Measurements from ENCODE around the gene ADAMTSL3. TPM values are rescaled to one million over a fixed set of nuclear protein-coding genes. Genes with fewer than 3 reads are reported as not detected.
"Not testable (repeated sequence)": the region's sequence is repeated elsewhere in the genome, so short reads cannot be mapped to it uniquely, and the experiment has no call there.

ADAMTSL3 gene
- total RNA-seq, 4 donors from 2014 or later: 16.6 to 30.0 (median 21.8) TPM

GRCh38 chr15:84079885-84080777 is 426.2 kb downstream of the ADAMTSL3 start:
- peaks cover 0 to 4% (median 0%) of the 10 kb centered on the region in 4 donors for H3K9me3 ChIP-seq
- peaks cover 0 to 23% (median 0%) of the 10 kb centered on the region in 4 donors for H3K27me3 ChIP-seq
- peak overlapping the region in 2 of 4 donors; percentile 41 to 51 for H3K27ac ChIP-seq (replicated peaks in 1 of 4)
- no peak for TF ChIP-seq POLR2A (IDR thresholded peaks at IDR 0.05; ENCODE audit: low read depth)
- no peak for TF ChIP-seq CTCF (IDR thresholded peaks at IDR 0.05)
- TF ChIP-seq POLR2AphosphoS5 (IDR thresholded peaks at IDR 0.05): no peak
- no peak for TF ChIP-seq EP300 (IDR thresholded peaks at IDR 0.05)
- DNase-seq (ENCODE audit: extremely low spot score): no peak
- WGBS: 3% methylated on average over 28 of the region's 65 CpGs
- H3K4me3 ChIP-seq: peak overlapping the region; percentile 48 to 60 (median 58)
- H3K4me1 ChIP-seq: peaks cover 8 to 24% (median 16%) of the 10 kb centered on the region in 4 donors
- intact Hi-C loops (cut with DNase I): no loop called here
- H3K36me3 ChIP-seq: no peaks in the 10 kb centered on the region

GRCh38 chr15:84080778-84081084 is 426.8 kb downstream of the ADAMTSL3 start:
- H3K36me3 ChIP-seq; intact Hi-C loops (cut with DNase I); DNase-seq (ENCODE audit: extremely low spot score); H3K9me3 ChIP-seq: not testable (repeated sequence)
- Histone ChIP-seq H3K4me3 (peak overlapping the region; percentile 48 to 60 (median 58)), H3K27ac (replicated peaks in 1 of 4) (peak overlapping the region in 1 of 4 donors; percentile 51), H3K4me1 (peaks cover 8 to 24% (median 16%) of the 10 kb centered on the region in 4 donors), H3K27me3 (peaks cover 0 to 23% (median 0%) of the 10 kb centered on the region in 4 donors)
- WGBS: 21% methylated on average over 8 of the region's 9 CpGs

GRCh38 chr15:84081391-84082168 is 427.7 kb downstream of the ADAMTSL3 start:
- intact Hi-C loops (cut with DNase I): no loop called here
- Histone ChIP-seq H3K9me3 (peaks cover 0 to 4% (median 0%) of the 10 kb centered on the region in 4 donors), H3K27ac (replicated peaks in 1 of 4) (no peak overlapping the region), H3K4me1 (peaks cover 8 to 24% (median 16%) of the 10 kb centered on the region in 4 donors), H3K27me3 (peaks cover 0 to 23% (median 0%) of the 10 kb centered on the region in 4 donors), H3K36me3 (no peaks in the 10 kb centered on the region), H3K4me3 (no peak overlapping the region)
- no peak for DNase-seq (ENCODE audit: extremely low spot score)
- 61% methylated on average over 16 of the region's 16 CpGs for WGBS
- TF ChIP-seq EP300 (IDR thresholded peaks at IDR 0.05) (no peak), POLR2AphosphoS5 (IDR thresholded peaks at IDR 0.05) (no peak)

GRCh38 chr15:84082739-84083138 is 428.8 kb downstream of the ADAMTSL3 start:
- H3K9me3 ChIP-seq: no peaks in the 10 kb centered on the region
- H3K36me3 ChIP-seq: no peaks in the 10 kb centered on the region
- TF ChIP-seq EP300 (IDR thresholded peaks at IDR 0.05) (no peak), CTCF (IDR thresholded peaks at IDR 0.05) (no peak), POLR2A (IDR thresholded peaks at IDR 0.05; ENCODE audit: low read depth) (no peak), POLR2AphosphoS5 (IDR thresholded peaks at IDR 0.05) (no peak)
- H3K27ac ChIP-seq (replicated peaks in 1 of 4): no peak overlapping the region
- H3K4me3 ChIP-seq: no peak overlapping the region
- WGBS: 85% methylated on average over 2 of the region's 2 CpGs
- DNase-seq (ENCODE audit: extremely low spot score): no peak
- peaks cover 8 to 24% (median 16%) of the 10 kb centered on the region in 4 donors for H3K4me1 ChIP-seq
- peaks cover 0 to 23% (median 0%) of the 10 kb centered on the region in 4 donors for H3K27me3 ChIP-seq
- intact Hi-C loops (cut with DNase I): no loop called here

GRCh38 chr15:84086071-84086470 is 432.1 kb downstream of the ADAMTSL3 start:
- H3K27me3 ChIP-seq; H3K4me1 ChIP-seq; H3K9me3 ChIP-seq; H3K4me3 ChIP-seq; intact Hi-C loops (cut with DNase I); DNase-seq (ENCODE audit: extremely low spot score); H3K36me3 ChIP-seq; H3K27ac ChIP-seq (replicated peaks in 1 of 4): not testable (repeated sequence)
- WGBS: 81% methylated on average over 3 of the region's 3 CpGs

Small RNA genes within 50 kb of the gene (small RNA-seq; reads per million reads assigned to genes)
- gene RNU6-1339P (0 reads per million in 3 donors), gene RNU6-401P (0 reads per million in 3 donors)

Other genes starting within 250 kb of the ADAMTSL3 start
- under 1 TPM in 1 of 4 donors, not detected in 3; 0.19 TPM for gene SH3GL3, start 206.8 kb upstream of the ADAMTSL3 start, total RNA-seq

Data from esophagus muscularis mucosa (tissue), 4 donors.